ENCODE data around the gene FAN1. TPM values are rescaled to one million over a fixed set of nuclear protein-coding genes. Genes with fewer than 3 reads are reported as not detected.

Gene FAN1
- total RNA-seq, 1 donor from 2014 or later: 35.3 TPM

DNA sequence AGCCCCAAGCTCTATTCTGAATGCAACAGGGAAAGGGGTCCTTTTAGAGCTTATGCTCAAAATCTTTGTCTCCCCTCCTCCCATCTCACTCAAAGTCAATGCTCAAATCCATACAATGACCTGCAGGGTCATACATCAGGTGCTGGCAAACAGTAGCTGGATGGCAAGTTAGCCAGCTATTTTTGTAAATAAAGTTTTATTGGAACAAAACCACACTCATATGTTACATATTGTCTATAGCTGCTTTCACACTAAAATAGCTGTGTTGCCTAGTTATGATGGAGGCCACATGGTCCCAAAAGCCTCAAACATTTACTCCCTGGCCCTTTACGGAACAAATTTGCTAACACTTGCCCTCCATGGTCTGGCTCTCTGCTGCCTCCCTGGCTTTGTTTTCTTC is 1.8 kb upstream of the FAN1 start:
- Histone ChIP-seq H3K27me3 (no peaks in the 10 kb centered on the region), H3K4me1 (peaks cover 7% of the 10 kb centered on the region), H3K27ac (no peak overlapping the region), H3F3A (ENCODE audit: low read depth) (peaks cover 18% of the 10 kb centered on the region), H3K9me3 (ENCODE audit: low read depth) (no peaks in the 10 kb centered on the region), H2AFZ (replicated peaks) (no peak overlapping the region), H4K20me1 (ENCODE audit: low read depth) (no peaks in the 10 kb centered on the region), H3K4me2 (no peak overlapping the region), H3K36me3 (no peaks in the 10 kb centered on the region), H3K9ac (no peak overlapping the region), H3K79me2 (ENCODE audit: low read depth) (no peaks in the 10 kb centered on the region), H3K4me3 (no peak overlapping the region)
- H3K4me3 Mint-ChIP-seq: no peak overlapping the region
- H3K27ac Mint-ChIP-seq: no peak overlapping the region
- TF ChIP-seq EZH2 (IDR thresholded peaks at IDR 0.05) (no peak), EZH2phosphoT487 (IDR thresholded peaks at IDR 0.05) (no peak)
- TF ChIP-seq, protein P1, sequence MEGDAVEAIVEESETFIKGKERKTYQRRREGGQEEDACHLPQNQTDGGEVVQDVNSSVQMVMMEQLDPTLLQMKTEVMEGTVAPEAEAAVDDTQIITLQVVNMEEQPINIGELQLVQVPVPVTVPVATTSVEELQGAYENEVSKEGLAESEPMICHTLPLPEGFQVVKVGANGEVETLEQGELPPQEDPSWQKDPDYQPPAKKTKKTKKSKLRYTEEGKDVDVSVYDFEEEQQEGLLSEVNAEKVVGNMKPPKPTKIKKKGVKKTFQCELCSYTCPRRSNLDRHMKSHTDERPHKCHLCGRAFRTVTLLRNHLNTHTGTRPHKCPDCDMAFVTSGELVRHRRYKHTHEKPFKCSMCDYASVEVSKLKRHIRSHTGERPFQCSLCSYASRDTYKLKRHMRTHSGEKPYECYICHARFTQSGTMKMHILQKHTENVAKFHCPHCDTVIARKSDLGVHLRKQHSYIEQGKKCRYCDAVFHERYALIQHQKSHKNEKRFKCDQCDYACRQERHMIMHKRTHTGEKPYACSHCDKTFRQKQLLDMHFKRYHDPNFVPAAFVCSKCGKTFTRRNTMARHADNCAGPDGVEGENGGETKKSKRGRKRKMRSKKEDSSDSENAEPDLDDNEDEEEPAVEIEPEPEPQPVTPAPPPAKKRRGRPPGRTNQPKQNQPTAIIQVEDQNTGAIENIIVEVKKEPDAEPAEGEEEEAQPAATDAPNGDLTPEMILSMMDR (IDR thresholded peaks at IDR 0.05): no peak
- peaks cover 8% of the 10 kb centered on the region for H3K4me1 Mint-ChIP-seq
- no peak for DNase-seq (ENCODE audit: low spot score)
- H3K36me3 Mint-ChIP-seq: peaks cover 5% of the 10 kb centered on the region
- H3K27me3 Mint-ChIP-seq (ENCODE audit: insufficient read depth, low read depth): no peaks in the 10 kb centered on the region
- H3K9me3 Mint-ChIP-seq: no peaks in the 10 kb centered on the region

DNA sequence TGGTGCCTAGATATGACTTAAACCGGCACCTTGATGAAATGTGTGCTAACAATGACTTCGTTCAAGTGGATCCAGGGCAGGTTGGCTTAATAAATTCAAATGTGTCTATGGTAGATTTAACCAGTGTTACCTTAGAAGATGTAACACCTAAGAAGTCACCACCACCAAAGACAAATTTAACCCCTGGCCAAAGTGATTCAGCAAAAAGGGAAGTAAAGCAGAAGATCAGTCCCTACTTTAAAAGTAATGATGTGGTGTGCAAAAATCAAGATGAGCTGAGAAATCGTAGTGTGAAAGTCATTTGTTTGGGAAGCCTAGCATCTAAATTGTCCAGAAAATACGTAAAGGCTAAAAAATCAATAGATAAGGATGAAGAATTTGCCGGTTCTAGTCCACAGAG is 1.1 kb downstream of the FAN1 start:
- no peaks in the 10 kb centered on the region for H3K9me3 ChIP-seq (ENCODE audit: low read depth)
- TF ChIP-seq EZH2 (IDR thresholded peaks at IDR 0.05) (no peak), EZH2phosphoT487 (IDR thresholded peaks at IDR 0.05) (no peak)
- TF ChIP-seq, protein P1 (IDR thresholded peaks at IDR 0.05): no peak
- no peaks in the 10 kb centered on the region for H3K27me3 ChIP-seq
- peak overlapping the region; percentile 77 for H3K4me3 ChIP-seq
- Mint-ChIP-seq H3K27ac (no peak overlapping the region), H3K4me1 (peaks cover 8% of the 10 kb centered on the region), H3K9me3 (no peaks in the 10 kb centered on the region), H3K27me3 (ENCODE audit: insufficient read depth, low read depth) (no peaks in the 10 kb centered on the region), H3K4me3 (peak overlapping the region; percentile 93), H3K36me3 (peaks cover 14% of the 10 kb centered on the region)
- no peak overlapping the region for H3K27ac ChIP-seq
- H3K4me2 ChIP-seq: peak overlapping the region; percentile 83
- H3F3A ChIP-seq (ENCODE audit: low read depth): peaks cover 18% of the 10 kb centered on the region
- H3K79me2 ChIP-seq (ENCODE audit: low read depth): no peaks in the 10 kb centered on the region
- peaks cover 7% of the 10 kb centered on the region for H3K4me1 ChIP-seq
- no peak overlapping the region for H3K9ac ChIP-seq
- H4K20me1 ChIP-seq (ENCODE audit: low read depth): no peaks in the 10 kb centered on the region
- H3K36me3 ChIP-seq: peaks cover 5% of the 10 kb centered on the region
- no peak for DNase-seq (ENCODE audit: low spot score)
- no peak overlapping the region for H2AFZ ChIP-seq (replicated peaks)

DNA sequence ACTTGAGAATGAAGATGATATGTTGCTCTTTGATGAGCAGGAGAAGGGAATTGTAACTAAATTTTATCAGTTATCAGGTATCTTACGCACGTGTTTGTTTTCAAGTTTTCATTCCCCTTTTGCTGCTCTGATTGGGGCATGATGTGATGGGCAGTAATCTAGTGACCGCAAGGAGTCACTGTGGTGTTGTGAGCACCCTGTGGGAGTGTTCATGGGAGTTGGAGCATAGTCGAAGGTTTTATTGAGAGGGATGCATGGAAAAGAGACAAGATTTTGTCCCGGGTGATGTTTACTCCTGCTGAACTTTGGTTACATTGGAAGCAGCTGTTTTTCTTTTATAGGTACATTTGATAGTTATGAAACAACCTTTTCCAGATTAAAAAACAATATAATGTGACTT is 2.1 kb downstream of the FAN1 start:
- H3K4me3 ChIP-seq: no peak overlapping the region
- peaks cover 6% of the 10 kb centered on the region for H3K36me3 ChIP-seq
- no peaks in the 10 kb centered on the region for H4K20me1 ChIP-seq (ENCODE audit: low read depth)
- peaks cover 18% of the 10 kb centered on the region for H3F3A ChIP-seq (ENCODE audit: low read depth)
- no peaks in the 10 kb centered on the region for H3K79me2 ChIP-seq (ENCODE audit: low read depth)
- Mint-ChIP-seq H3K4me1 (peaks cover 8% of the 10 kb centered on the region), H3K9me3 (no peaks in the 10 kb centered on the region), H3K27me3 (ENCODE audit: insufficient read depth, low read depth) (no peaks in the 10 kb centered on the region), H3K4me3 (peak overlapping the region; percentile 6), H3K36me3 (peaks cover 16% of the 10 kb centered on the region), H3K27ac (no peak overlapping the region)
- H3K4me1 ChIP-seq: peaks cover 7% of the 10 kb centered on the region
- H3K9ac ChIP-seq: no peak overlapping the region
- no peak for DNase-seq (ENCODE audit: low spot score)
- H3K27me3 ChIP-seq: no peaks in the 10 kb centered on the region
- TF ChIP-seq EZH2phosphoT487 (IDR thresholded peaks at IDR 0.05) (no peak), EZH2 (IDR thresholded peaks at IDR 0.05) (no peak)
- TF ChIP-seq, protein P1 (IDR thresholded peaks at IDR 0.05): peak; percentile 44
- H2AFZ ChIP-seq (replicated peaks): no peak overlapping the region
- H3K9me3 ChIP-seq (ENCODE audit: low read depth): no peaks in the 10 kb centered on the region
- no peak overlapping the region for H3K4me2 ChIP-seq
- no peak overlapping the region for H3K27ac ChIP-seq

Data from neural progenitor cell (in vitro differentiated cells).